ENCODE results near the gene ZNF17. TPM values are rescaled to one million over a fixed set of nuclear protein-coding genes. Genes with fewer than 3 reads are reported as not detected.

ZNF17 gene
- total RNA-seq, 4 donors from 2014 or later: 9.4 to 27.3 (median 14.9) TPM

DNA sequence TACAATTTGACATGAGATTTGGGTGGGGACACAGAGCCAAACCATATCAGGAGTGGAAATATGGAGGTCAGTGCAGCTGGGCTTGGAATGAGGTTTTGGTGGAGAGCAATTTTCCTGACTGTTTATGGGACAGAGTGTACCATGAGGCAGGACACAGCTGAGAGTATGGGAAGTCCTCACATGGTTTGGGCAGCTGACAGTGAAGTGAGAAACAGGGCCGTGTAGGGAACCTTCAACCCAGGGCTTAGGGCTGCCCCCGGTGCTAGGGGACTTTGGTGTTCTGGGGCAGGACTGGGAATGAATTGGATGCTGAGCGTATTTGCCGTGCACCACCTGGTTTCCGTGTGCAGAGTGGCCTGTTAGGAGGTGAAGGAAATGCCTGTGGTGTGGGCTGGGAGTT, 15.3 kb upstream of the ZNF17 start:
- H3K27ac ChIP-seq: no peak overlapping the region

DNA sequence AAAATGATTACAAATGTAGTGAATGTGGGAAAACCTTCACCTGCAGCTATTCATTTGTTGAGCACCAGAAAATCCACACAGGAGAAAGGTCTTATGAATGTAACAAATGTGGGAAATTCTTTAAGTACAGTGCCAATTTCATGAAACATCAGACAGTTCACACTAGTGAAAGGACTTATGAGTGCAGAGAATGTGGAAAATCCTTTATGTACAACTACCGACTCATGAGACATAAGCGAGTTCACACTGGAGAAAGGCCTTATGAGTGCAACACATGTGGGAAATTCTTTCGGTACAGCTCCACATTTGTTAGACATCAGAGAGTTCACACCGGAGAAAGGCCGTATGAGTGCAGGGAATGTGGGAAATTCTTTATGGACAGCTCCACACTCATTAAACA, 12.1 kb upstream of the ZNF17 start:
- Histone ChIP-seq H3K4me3 (no peak overlapping the region), H3K36me3 (peaks cover 16 to 100% (median 29%) of the 10 kb centered on the region in 3 donors), H3K27ac (no peak overlapping the region), H3K4me1 (no peaks in the 10 kb centered on the region), H3K9me3 (peaks cover 0 to 99% (median 35%) of the 10 kb centered on the region in 4 donors), H3K27me3 (no peaks in the 10 kb centered on the region)
- no peak for TF ChIP-seq POLR2A (IDR thresholded peaks at IDR 0.05)
- DNase-seq (ENCODE audit: low spot score in 2 of 2): no peak
- 95 to 99% methylated on average over 5 of the region's 5 CpGs for WGBS, 2 donors

More for the DNA sequence above, 15.3 kb upstream of the ZNF17 start:
- 93% methylated on average over 5 of the region's 5 CpGs for WGBS, 2 donors
- peaks cover 0 to 93% (median 26%) of the 10 kb centered on the region in 4 donors for H3K9me3 ChIP-seq
- no peak for TF ChIP-seq EP300 (IDR thresholded peaks at IDR 0.05)
- no peak for TF ChIP-seq CTCF (IDR thresholded peaks at IDR 0.05)
- TF ChIP-seq POLR2A (IDR thresholded peaks at IDR 0.05): no peak
- H3K4me1 ChIP-seq: peaks cover 0 to 8% (median 0%) of the 10 kb centered on the region in 4 donors
- no peak for DNase-seq (ENCODE audit: low spot score in 2 of 2)
- H3K4me3 ChIP-seq: no peak overlapping the region
- H3K36me3 ChIP-seq: peaks cover 16 to 94% (median 29%) of the 10 kb centered on the region in 3 donors
- H3K27me3 ChIP-seq: no peaks in the 10 kb centered on the region

DNA sequence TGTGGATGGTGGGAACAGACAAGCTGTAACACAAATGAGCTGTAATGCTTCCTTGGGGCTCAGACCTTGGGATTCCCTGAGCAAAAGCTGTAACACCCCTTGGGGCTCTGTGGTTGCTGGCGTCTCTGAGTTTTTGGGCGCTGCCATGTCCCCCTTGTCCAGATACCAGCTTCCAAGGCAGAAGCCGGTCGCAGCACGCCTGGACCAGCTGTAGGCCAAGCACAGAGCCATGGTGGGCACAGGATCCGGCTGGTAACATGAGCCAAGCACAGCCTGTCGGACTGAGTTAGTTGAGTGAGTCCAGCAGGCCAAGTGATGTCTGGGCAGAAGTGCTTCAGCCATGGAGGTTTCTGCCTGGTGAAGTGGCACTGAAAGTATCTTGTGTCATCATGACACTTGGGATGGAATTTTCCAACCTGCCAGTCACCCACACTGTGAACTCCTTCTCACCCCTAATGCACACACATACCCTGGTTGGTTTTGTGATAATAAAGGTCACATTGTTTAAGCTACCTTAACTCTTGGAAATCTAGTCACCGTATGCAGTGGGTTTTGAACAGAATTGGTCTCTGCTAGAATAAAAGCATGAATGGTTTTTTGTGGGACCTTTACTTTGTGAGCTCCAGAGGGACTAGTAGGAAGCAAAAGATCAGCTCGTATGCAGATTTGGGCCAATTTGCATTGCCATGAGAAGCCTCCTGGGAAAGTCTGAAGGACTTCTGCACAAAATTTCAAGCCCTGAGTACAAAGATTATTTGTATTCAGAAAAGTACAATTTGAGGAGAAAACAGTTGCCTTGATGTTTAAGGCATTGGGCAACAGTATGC, 7.0 kb upstream of the ZNF17 start:
- DNase-seq (ENCODE audit: low spot score in 2 of 2): no peak
- no peak overlapping the region for H3K27ac ChIP-seq
- H3K27me3 ChIP-seq: no peaks in the 10 kb centered on the region
- no peaks in the 10 kb centered on the region for H3K4me1 ChIP-seq
- TF ChIP-seq EP300 (IDR thresholded peaks at IDR 0.05) (no peak), POLR2A (IDR thresholded peaks at IDR 0.05) (no peak), CTCF (IDR thresholded peaks at IDR 0.05) (no peak)
- H3K9me3 ChIP-seq: peaks cover 0 to 80% (median 16%) of the 10 kb centered on the region in 4 donors
- H3K36me3 ChIP-seq: peaks cover 3 to 51% (median 4%) of the 10 kb centered on the region in 3 donors
- H3K4me3 ChIP-seq: no peak overlapping the region
- 84 to 92% methylated on average over 8 to 9 of the region's 9 CpGs for WGBS, 2 donors

GRCh38 chr19:57406516-57407123, 4.3 kb upstream of the ZNF17 start:
- Histone ChIP-seq H3K27me3 (no peaks in the 10 kb centered on the region), H3K4me1 (peaks cover 0 to 9% (median 2%) of the 10 kb centered on the region in 4 donors), H3K4me3 (no peak overlapping the region), H3K27ac (no peak overlapping the region), H3K9me3 (peaks cover 0 to 53% (median 6%) of the 10 kb centered on the region in 4 donors), H3K36me3 (peaks cover 0 to 24% (median 0%) of the 10 kb centered on the region in 3 donors)
- TF ChIP-seq EP300 (IDR thresholded peaks at IDR 0.05) (no peak), CTCF (IDR thresholded peaks at IDR 0.05) (peak in 2 of 5 experiments; percentile 16 to 45)
- WGBS, 2 donors: 10 to 13% methylated on average over 8 of the region's 8 CpGs
- DNase-seq (ENCODE audit: low spot score in 2 of 2): no peak

- TF ChIP-seq CTCF (IDR thresholded peaks at IDR 0.05): no peak
- no peak for TF ChIP-seq EP300 (IDR thresholded peaks at IDR 0.05)
- Histone ChIP-seq H3K9me3 (peaks cover 17 to 100% (median 47%) of the 10 kb centered on the region in 4 donors), H3K27ac (no peak overlapping the region), H3K4me3 (no peak overlapping the region), H3K4me1 (no peaks in the 10 kb centered on the region), H3K36me3 (peaks cover 21 to 97% (median 48%) of the 10 kb centered on the region in 3 donors), H3K27me3 (no peaks in the 10 kb centered on the region)
- 92 to 100% methylated on average over 4 of the region's 4 CpGs for WGBS, 2 donors
- no peak for DNase-seq (ENCODE audit: low spot score in 2 of 2)
These were observed 8.5 kb downstream of the ZNF17 start for GRCh38 chr19:57419439-57419838.
